Measurements from ENCODE around the gene SDHAF1.

The SDHAF1 gene

DNA sequence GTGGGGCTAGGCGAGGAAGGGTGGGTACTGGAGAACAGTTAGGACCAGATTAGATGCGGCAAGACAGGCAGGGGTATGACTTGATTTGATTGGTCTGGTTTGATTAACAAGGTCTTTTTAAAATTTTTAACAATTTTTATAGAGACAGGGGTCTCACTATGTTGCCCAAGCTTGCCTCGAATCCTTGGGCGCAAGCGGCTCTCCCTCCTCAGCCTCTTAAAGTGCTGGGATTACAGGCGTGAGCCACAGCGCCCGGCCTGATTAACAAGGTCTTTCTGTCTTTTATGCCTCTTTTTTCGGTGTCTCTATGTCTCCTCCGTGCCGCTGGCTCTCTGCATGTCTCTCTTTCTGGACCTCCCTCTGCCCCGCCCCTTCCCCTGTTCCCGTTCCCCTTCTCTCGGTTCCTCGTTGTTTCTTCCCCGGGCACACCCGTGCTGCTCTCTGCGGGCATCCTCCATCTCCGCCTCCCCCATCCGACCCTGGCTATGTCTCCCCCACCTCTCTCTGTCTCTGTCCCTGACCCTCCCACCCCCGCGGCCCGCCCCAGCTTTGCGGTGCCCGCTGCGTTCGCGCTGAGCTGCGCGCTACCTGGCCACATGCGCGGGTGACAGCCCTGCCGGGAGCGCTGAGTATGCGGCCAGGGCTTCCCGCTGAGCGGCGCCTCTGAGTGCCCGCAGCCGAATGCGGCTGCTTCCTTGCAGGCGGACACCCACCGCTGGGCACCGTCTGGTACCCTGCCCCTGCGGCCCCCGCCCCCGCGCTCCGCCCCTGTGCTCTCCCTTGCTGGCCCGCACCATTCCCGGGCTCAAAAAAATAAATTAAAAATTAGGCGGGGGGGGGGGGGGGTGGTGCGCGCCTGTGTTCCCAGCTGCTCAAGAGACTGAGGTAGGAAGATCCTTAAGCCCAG is 8.1 kb upstream of the SDHAF1 start:
- no peak for DNase-seq (ENCODE audit: low read depth)

DNA sequence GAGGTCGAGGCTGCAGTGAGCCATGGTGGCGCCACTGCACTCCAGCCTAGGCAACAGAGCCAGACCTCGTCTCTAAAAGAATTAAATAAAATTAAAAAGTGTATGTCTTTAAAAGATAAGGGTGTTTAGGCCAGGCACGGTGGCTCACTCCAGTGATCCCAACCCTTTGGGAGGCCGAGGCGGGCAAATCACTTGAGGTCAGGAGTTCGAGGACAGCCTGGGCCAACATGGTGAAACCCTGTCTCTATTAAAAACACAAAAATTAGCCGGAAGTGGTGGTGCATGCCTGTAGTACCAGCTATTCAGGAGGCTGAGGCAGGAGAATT is 7.5 kb upstream of the SDHAF1 start:
- no peak for DNase-seq (ENCODE audit: low read depth)

DNA sequence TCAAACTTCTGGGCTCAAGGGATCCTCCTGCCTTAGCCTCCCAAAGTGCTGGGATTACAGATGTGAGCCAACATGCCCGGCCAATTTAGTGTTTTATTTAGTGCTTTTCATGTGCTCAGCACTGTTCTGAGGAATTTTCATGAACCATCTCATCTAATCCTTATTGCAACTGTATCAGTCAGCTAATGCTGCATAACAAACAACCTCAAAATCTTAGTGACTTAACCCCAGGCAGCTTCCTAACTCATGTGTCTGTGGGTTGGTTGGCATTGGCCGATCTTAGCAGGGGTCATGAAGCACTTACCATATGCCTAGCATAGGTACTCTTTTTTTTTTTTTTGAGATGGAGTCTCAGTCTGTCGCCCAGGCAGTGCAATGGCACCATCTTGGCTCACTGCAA is 6.2 kb upstream of the SDHAF1 start:
- DNase-seq (ENCODE audit: low read depth), result no peak

DNA sequence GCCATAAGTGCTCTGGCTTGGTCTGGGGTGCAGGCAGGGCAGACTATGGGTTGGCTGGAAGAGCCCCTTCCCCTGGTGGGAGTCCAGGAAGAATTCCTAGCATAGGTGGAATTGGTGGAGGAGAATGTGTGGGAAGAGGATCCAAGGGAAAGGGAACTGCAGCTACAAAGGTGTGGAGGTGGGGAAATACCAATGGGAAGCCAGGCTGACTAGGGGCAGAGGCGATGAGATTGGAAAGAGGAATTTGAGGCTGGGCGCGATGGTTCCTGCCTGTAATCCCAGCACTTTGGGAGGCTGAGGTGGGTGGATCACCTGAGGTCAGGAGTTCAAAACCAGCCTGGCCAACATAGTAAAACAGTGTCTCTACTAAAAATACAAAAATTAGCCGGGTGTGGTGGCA is 4.8 kb upstream of the SDHAF1 start:
- DNase-seq (ENCODE audit: low read depth), result no peak

DNA sequence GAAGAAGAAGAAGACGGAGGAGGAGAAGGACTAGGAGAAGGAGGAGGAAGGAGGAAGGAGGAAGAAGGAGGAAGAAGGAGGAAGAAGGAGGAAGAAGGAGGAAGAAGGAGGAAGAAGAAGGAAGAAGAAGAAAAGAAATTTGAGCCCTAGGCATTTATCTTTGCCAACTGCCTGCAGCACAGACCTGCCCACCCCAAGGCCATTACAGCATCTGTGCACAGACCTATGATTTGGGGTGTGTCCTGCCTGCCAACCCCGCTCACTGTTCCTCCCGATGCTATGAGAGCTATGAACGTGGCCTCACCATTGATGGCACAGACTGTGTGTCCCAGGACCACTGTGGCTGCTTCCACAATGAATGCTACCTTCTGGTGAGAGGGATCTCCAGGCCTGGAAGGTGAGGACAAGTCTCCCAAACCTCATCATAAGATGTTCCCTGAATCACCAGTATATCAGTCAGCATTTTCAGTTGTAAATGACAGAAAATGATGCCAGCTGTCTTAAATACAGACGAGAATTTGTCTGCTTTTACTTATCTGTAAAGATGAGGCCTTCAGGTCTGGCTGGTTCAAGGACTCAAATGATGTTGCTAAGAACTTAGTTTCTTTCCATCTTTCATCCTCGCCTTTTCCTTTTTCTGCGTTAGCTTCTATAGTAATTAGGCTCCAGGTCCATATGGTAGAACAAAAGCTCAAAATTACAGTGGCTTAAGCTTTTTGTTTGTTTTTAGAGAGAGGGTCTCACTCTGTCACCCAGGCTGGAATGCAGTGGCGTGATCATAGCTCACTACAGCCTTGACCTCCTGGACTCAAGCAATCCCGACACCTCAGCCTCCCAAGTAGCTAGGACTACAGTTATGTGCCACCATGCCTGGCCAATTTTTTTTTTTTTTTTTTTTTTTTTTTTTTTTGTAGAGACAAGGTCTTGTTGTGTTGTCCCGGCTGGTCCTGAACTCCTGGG is 3.9 kb upstream of the SDHAF1 start:
- DNase-seq (ENCODE audit: low read depth), result no peak

DNA sequence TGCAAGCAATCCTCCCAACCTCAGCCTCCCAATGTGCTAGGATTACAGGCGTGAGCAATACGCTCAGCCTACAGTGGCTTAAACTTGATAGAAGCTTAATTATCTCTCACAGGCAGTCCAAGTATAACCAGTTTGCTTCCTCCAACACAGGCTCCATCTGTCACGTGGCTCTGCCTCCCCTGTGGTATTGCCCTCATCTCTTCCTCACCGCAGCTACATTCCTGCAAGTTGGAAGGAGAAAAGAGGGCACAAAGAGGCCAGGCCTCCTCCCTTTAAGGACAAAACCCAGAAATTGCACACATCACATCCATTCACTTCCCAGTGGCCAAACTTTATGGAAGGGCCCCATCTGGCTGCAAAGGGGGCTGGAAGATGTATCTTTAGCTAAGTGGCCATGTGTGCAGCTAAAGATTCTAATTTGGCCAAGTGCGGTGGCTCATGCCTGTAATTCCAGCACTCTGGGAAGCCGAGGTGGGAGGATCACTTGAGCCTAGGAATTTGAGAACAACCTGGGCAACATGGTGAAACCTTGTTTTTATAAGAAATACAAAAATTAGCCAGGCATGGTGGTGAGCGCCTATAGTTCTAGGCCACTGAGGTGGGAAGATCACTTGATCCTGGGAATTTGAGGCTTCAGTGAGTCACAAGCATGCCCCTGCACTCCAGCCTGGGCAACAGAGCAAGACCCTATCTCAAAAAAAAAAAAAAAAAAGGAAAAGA is 3.1 kb upstream of the SDHAF1 start:
- no peak for DNase-seq (ENCODE audit: low read depth)

DNA sequence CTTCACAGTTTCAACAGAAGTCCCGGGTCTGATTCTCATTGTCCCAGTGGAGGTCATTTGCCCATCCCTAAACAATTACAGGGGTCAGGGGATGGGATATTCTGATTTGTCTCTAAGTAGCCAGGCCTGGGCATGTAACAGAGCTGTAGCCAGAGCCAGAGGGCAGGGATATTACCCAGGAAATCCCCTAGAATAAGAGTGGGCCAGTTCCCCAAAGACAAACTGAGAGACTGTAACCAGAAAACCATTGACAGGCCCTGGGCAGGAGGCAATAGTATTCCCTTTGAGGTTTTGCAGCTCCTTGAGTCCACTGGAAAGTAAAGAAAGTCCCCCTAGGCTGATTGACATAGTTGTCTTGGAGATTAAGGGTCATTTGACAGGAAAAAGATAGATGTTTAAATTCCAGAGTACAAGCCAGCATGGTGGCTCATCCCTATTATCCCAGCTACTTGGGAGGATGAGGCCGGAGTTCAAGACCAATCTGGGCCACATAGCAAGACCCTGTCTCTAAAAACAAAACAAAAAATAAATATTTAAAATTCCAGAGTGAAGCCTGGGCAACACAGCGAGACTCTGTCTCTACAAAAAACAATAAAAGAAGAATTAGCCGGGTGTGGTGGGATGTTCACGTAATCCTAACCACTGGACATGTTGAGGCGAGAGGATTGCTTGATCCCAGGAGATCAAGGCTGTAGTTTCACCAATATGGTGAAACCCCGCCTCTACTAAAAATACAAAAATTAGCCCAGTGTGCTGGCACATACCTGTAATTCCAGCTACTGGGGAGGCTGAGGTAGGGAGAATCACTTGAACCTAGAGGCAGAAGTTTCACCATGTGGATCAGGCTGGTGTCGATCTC is 1.9 kb upstream of the SDHAF1 start:
- no peak for DNase-seq (ENCODE audit: low read depth)

DNA sequence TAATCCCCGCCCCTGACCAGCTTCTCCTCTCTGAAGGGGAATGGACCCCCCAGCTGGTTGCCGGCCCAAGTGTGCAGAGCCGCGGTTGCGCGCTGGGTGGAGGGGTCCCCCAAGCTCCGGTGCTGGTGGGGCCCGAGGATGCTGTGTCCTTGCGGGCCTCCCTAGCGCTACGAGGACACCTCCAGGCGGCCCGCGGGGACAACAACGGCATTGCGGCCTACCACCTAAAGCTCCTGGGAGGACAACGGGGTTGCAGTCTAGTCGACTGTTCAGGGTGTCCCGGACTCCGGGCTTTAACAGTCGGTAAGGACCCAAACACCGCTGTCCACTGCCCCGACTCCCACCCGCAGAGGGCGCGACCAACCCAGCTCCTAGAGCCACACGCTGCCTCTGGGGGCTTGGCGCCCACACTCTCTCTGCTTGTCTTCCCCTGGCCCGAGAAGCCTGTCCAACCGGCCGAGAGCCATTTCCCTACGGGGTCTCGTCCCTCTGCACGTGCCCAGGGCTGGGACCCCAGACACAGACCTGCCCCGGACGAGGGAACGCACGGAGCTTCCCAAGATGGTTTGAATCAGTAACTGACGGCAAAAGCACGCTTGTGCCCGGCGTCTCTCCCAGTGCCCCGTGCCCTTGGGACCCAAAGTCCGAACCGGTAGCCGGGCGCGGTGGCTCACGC is 927 bp upstream of the SDHAF1 start:
- no peak for DNase-seq (ENCODE audit: low read depth)

DNA sequence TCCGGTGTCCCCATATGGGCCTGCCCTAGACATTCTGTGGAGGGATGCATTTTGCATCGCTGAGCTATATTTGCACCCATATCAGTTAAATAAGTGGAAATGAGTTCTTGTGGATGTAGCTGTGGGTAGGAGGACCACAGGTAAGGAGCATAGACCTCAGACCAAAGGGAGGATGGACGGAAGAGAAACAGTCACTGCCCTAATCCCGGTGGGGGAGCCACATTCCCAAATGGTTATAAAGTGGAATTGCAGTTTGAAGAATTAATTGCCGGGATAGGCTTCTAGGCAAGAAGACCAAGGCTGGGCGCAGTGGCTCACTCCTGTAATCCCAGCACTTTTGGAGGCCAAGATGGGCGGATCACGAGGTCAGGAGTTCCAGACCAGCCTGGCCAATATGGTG is 1.8 kb downstream of the SDHAF1 start:
- no peak for DNase-seq (ENCODE audit: low read depth)

DNA sequence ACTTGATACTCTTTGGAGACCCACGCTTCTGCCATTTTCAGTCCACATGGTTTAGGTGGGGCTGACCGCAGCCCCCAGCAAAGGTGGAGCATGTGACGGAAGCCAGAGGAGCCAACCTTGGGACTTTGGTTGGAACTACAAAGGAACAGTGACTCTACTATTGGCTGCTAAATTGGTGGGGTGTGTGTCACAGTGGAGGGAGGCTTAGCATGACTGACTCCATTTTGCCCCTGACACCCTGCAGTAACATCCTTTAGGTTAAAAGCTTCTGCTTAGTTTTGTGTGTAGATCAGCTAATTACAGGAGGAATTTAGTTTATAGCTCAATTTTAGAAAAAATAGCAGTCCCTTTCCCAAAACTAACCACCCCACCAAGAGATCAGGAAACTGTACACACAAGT is 6.6 kb downstream of the SDHAF1 start:
- no peak for DNase-seq (ENCODE audit: low read depth)

DNA sequence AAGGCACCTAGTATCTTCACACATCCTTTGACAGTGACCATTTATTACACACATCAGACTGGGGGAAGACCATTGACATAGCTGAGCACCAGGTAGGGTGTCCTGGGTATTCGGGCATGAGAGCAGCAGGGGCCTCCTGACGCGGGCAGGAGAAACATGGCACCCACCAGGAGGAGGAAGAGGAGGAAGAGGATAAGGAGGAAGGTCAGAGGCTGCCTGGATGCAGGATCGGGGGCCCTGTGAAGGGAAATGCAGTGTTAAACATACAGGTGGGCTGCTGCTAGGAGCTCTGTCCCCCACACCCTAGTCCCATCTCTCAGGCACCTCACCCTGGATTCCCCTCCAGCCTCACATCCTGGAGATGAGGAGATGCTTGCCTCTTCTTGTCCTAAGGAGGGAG is 8.3 kb downstream of the SDHAF1 start:
- DNase-seq (ENCODE audit: low read depth), result no peak

DNA sequence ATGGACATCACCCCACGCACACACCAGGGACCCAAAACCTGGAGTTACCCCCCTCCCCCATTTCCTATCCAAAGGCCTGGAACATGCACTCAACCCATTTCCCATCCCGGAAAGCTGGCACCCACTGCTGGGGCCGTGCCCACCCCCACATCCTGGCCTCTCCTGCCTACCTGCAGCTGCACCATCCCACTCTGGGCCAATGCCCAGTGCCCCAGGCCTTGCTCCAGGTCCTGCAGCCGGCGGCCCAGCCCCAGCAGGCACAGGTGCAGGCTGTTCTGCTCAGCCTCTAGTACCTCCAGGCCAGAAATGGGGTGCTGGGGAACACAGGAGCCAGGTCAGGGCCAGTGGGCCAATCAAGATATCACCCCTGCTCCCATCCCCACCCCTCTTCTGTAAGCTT is 12.0 kb downstream of the SDHAF1 start:
- DNase-seq (ENCODE audit: low read depth), result no peak

DNA sequence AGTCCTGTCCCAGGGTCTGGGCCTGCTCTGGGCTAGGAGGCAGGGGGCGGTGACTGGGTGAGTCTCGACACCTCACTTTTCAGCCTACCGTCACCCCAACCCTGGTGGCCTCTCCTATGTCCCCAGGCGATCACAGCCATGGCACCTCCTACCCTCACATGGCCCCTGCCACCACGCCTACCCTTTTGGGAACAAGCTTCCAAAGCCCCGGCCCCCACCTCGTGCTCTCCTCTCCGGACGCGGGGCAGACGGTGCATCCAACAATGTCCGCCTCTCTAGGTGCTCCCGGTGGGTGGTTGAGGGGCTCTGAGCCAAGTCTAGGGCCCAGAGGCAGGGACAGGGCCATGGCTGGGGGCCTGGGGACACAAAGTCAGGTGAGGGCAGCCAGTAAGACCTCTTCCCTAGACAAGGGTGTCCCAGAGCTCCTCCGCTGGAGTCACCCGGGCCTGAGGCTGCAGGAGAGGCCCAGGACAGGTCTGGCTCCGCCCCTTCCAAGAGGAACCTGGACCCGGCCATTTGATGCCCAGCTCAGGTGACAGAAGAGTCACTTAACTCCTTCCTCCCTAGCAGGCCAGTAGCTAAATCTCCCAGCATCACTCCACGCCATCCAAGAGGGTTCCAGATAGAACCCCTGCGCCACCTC is 13.5 kb downstream of the SDHAF1 start, which contains the start of gene SYNE4:
Gene SYNE4 (minus strand): TSS at position 478 of the 643 bp plus-strand sequence. CDS start 132 bp downstream, at position 346.
- DNase-seq (ENCODE audit: low read depth), result no peak

DNA sequence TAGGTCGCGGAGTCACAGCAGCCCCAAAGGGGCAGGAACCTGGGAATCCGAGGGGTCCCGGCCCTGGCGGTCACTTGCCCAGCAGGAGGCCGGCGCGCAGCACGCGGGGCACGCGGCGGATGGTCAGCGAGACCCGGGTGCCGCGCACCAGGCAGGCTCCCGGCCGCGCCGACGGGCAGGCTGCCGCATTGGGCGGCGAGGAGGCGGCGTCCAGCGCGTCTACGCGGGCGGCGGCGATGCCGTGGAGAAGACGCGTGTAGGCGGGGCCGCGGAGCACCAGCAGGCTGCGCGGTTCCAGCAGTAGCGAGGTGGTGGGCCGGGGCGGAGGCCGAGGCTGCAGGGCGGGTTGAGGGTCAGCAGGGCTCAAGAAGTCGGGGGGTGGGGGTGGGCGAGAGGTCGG is 14.2 kb downstream of the SDHAF1 start:
- DNase-seq (ENCODE audit: low read depth), result no peak

DNA sequence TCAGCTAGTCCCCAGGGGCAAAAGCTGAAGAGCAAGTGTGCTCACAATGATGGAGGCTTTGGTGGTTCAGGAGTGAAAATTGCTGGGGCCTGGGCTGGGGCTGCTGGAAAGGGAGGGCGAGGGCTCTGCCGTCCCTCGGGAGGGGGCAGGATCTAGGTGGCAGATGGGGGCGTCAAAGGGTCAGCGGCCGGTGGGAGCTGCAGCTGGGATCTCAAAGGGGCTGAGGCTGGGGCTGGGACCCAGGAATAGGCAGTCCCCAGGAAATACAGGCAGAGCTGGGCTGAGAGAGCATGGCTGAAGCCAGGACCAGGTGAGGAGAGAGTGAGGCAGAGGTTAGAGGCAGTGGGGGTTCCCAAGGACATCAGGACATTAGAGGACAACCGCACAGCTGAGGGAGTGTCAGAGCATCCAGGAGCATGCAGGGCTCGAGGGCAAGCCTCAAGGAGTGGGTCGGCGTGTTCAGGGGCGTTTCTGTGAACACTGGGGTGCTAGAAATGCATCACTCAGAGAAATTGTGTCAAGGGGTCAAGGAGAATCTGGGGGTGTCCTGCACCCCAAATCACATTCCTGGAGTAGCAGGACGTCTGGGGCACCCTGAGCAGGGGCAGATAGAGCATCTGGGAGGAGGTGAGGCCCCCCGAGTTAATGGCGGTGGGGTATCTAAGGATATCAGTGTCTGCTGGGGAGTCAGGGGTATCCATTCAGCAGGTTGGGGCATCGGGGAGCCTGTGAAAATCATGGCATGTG is 14.8 kb downstream of the SDHAF1 start:
- no peak for DNase-seq (ENCODE audit: low read depth)

DNA sequence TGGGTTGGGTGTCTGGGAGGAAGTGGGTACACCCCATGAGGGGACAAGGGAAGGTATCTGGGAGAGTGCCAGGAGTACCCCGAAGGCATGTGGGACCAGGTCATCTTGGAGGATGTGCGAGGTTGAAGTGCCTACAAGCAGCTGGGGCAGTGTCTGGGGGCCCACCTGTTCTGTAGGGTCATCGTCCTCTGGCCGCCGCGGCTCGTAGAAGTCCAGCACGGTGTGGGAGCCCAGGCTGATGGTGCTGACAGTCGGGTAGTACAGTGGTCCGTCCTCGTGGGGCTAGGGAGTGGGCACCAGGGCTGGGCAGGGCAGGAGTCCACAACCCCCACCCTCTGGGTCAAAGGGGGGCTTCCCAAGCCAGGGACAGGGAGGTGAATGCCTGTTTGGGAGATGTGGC is 15.4 kb downstream of the SDHAF1 start:
- no peak for DNase-seq (ENCODE audit: low read depth)

DNA sequence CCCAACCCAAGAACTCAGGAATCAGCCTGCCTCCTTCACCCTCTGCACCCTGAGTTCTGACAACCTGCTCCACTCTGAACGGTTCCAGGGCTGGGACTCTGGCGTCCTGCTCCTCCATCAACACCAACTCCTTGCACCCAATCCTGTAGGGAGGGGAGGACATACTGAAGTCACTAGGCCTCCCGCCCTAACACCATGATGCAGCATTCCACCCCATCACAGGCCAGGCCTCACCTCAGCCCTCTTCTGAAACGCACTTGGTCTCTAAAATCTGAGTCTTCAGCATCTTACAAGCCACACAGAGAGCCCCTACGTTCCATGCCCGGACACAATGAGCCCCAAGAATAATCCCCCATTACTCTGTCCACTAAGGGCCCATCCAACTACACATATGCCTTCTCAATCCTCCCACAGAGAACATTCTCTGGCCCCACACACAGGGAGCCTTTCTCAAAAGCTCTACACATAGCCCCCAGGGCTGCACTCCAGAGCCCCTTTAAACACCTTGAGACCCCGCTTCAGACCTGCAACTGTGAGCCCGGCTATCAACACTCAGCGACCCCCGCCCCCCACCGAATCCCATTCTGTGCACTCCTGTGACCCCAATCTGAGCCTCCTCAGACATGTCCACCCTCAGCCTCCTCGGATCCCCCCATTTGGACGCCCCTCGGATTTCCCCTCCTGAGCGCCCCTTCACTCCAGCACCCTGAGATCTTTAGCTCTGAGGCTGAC is 18.5 kb downstream of the SDHAF1 start:
- DNase-seq (ENCODE audit: low read depth), result no peak

DNA sequence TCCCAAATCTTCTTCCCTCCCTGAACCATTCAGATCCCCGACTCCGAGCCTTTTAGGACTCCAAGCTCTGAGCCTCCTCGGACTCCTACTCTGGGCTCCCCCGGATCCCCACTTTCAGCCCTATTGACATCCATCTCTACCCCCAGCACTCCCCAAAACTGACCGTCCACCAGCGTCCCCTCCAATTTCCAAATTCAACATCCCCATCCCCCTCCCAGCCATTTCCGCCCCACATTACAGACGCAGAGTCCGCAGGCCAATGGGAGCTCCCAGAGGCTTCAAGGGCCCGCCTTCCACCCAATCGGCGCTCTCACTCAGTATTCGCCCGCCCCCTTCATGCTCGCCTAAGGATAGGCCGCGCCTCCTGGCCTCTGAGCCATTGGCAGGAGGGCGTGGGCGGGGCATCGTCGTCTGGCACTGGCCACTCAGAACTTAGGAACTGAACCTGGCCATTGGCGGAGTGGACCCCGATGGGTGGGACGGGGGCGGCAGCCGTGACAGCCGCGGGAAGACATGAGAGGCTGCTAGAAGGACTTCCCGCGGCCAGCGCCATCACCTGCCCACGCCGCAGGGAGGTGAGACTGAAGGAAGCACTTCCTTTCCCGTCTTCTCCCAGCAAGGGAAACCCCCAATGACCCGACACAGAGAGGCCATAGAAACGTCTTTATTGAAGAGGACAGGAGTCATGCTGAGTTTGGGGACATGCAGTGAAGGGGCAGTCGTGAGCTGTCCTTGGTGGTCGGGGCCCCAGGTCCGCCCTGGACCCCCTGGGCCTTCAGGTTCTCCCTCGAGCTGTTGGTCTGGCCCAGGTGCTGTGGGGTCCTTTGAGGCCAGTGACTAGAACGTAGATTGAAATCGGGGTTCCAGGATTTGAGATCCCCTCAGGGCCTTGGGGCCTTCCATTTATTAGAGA is 19.3 kb downstream of the SDHAF1 start, which contains the start of gene ALKBH6:
Gene ALKBH6 (minus strand): TSS at position 202 of the 913 bp plus-strand sequence. CDS start 816 bp downstream, outside the sequence.
- DNase-seq (ENCODE audit: low read depth), result peak; percentile 94
